GM19438 (cell line): ENCODE results near the gene MYOD1.
A peak's percentile ranks its signal among the peaks of the same experiment; 100 is the strongest.

ENCODE experiments used
- ATAC-seq: cut with Tn5 transposase; IDR thresholded peaks from one replicate; pipeline ENCODE4 v1.9.1; 2021; ENCODE audit warnings: low read depth; ENCODE audit not compliant: unreplicated experiment

Gene MYOD1

GRCh38 chr11:17700991-17701390 is 18.4 kb upstream of the MYOD1 start:
- no peak for ATAC-seq

- no peak for ATAC-seq
Measured at GRCh38 chr11:17702876-17703275, 16.5 kb upstream of the MYOD1 start.

GRCh38 chr11:17703951-17704350 is 15.4 kb upstream of the MYOD1 start:
- no peak for ATAC-seq

- ATAC-seq: no peak
Measured at GRCh38 chr11:17707830-17708229, 11.5 kb upstream of the MYOD1 start.

- ATAC-seq: no peak
Measured at GRCh38 chr11:17711836-17712235, 7.5 kb upstream of the MYOD1 start.

- no peak for ATAC-seq
Measured at GRCh38 chr11:17713851-17714250, 5.5 kb upstream of the MYOD1 start.

GRCh38 chr11:17714356-17714854 is 5.0 kb upstream of the MYOD1 start:
- ATAC-seq: no peak

GRCh38 chr11:17714870-17715269 is 4.5 kb upstream of the MYOD1 start:
- no peak for ATAC-seq

- ATAC-seq: no peak
Measured at GRCh38 chr11:17716807-17717206, 2.6 kb upstream of the MYOD1 start.

- ATAC-seq: no peak
Measured at GRCh38 chr11:17718015-17718414, 1.4 kb upstream of the MYOD1 start.

GRCh38 chr11:17718510-17718962 is 835 bp upstream of the MYOD1 start:
- no peak for ATAC-seq

- no peak for ATAC-seq
Measured at GRCh38 chr11:17719938-17720795, 796 bp downstream of the MYOD1 start.

GRCh38 chr11:17720796-17721171 is 1.4 kb downstream of the MYOD1 start:
- ATAC-seq: no peak

GRCh38 chr11:17721242-17721999 is 2.0 kb downstream of the MYOD1 start:
- no peak for ATAC-seq

- ATAC-seq: no peak
Measured at GRCh38 chr11:17722000-17722643, 2.8 kb downstream of the MYOD1 start.

GRCh38 chr11:17724020-17724908 is 4.9 kb downstream of the MYOD1 start:
- ATAC-seq: no peak

- no peak for ATAC-seq
Measured at GRCh38 chr11:17725174-17725573, 5.8 kb downstream of the MYOD1 start.

GRCh38 chr11:17730137-17730536 is 10.8 kb downstream of the MYOD1 start:
- no peak for ATAC-seq

- peak; percentile 72 for ATAC-seq
Measured at GRCh38 chr11:17730608-17731462, 11.5 kb downstream of the MYOD1 start.
